Measurements from ENCODE around the gene MYOG. TPM values are rescaled to one million over a fixed set of nuclear protein-coding genes. Genes with fewer than 3 reads are reported as not detected.

Gene MYOG
- total RNA-seq (not detected), polyA plus RNA-seq (not detected), total RNA-seq (not detected)

- peaks cover 5 to 20% (median 14%) of the 10 kb centered on the region in 5 donors for H3K27me3 Mint-ChIP-seq
Observed at GRCh38 chr1:203085528-203086406, at the start of gene MYOG. MYOG (minus strand) TSS chr1:203086012; CDS start chr1:203085961, 51 bp downstream.

DNA sequence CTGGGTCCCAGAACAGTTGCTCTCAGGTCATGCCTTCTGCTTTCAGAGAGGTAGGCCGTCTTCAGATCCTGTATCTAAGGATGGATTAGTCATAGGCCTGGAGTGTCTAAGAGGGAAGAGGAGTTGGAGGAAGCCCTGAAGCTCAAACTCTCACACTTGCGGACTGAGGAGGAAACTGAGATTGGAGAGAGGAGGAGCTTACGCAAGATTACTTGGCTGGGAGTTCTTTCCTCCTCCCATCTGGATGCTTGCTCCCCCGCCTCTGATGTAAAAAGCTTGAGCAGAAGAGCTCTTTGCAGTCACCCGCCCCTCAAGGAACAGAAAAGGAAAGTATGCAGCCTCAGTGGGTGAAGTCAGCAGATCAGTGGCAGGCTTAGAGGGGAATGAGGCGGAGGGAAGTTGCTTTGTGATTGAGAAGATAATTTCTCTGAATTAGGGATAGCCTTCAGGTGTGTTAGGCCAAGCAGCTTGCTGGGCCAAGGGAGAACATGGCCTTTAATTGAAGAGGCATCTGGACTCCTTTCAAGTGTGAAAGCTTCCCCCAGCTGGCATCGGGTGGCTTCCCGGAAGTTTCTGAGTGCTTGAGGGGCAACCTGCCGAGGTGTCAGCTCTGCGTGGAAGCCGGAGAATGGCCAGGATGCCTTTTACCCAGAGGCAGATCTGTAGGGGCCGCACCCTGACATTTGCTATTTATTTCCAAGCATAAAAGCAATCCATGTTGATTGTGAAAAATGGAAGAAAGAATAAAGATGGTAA is 48.3 kb upstream of the MYOG start:
- Mint-ChIP-seq H3K9me3 (no peaks in the 10 kb centered on the region), H3K27ac (no peak overlapping the region), H3K36me3 (no peaks in the 10 kb centered on the region), H3K4me1 (peaks cover 0 to 6% (median 4%) of the 10 kb centered on the region in 7 donors), H3K4me3 (no peak overlapping the region), H3K27me3 (peaks cover 8 to 20% (median 11%) of the 10 kb centered on the region in 5 donors)
- Histone ChIP-seq H3K36me3 (ENCODE audit: control insufficient read depth in 2 of 3, insufficient read depth in 3 of 3, low read length in 3 of 3) (no peaks in the 10 kb centered on the region), H3K9me3 (ENCODE audit: control insufficient read depth in 2 of 3, low read length in 3 of 3) (no peaks in the 10 kb centered on the region), H3K4me3 (ENCODE audit: low read length) (no peak overlapping the region), H3K4me1 (ENCODE audit: control insufficient read depth in 2 of 2, insufficient read depth in 2 of 2, low read length in 2 of 2) (no peaks in the 10 kb centered on the region), H3K27ac (ENCODE audit: low read depth, low read length) (no peak overlapping the region), H3K27me3 (ENCODE audit: control insufficient read depth in 2 of 2, insufficient read depth in 2 of 2, low read length in 2 of 2) (no peaks in the 10 kb centered on the region)
- ATAC-seq (no peak), DNase-seq (no peak)
- ChIA-PET CTCF (interaction anchor here (0.5 to 0.7 kb wide), 2 partner anchors 44 to 64 kb away, joined by 3 to 4 read pairs; no protein-coding TSS in a partner anchor), POLR2A (no interaction called here)
- intact Hi-C loops (cut with micrococcal nuclease): no loop called here

More at GRCh38 chr1:203085528-203086406, at the start of gene MYOG:
- Mint-ChIP-seq H3K27ac (peak within 1 kb of the TSS in 1 of 9 donors; percentile 70), H3K4me1 (no peaks in the 10 kb centered on the region), H3K9me3 (no peaks in the 10 kb centered on the region), H3K4me3 (no peak within 1 kb of the TSS), H3K36me3 (no peaks in the 10 kb centered on the region)
- Histone ChIP-seq H3K4me3 (ENCODE audit: low read length) (no peak within 1 kb of the TSS), H3K27ac (ENCODE audit: low read depth, low read length) (no peak within 1 kb of the TSS), H3K36me3 (ENCODE audit: control insufficient read depth in 2 of 3, insufficient read depth in 3 of 3, low read length in 3 of 3) (no peaks in the 10 kb centered on the region), H3K27me3 (ENCODE audit: control insufficient read depth in 2 of 2, insufficient read depth in 2 of 2, low read length in 2 of 2) (no peaks in the 10 kb centered on the region), H3K4me1 (ENCODE audit: control insufficient read depth in 2 of 2, insufficient read depth in 2 of 2, low read length in 2 of 2) (no peaks in the 10 kb centered on the region), H3K9me3 (ENCODE audit: control insufficient read depth in 2 of 3, low read length in 3 of 3) (no peaks in the 10 kb centered on the region)
- POLR2A ChIA-PET: no interaction called here
- DNase-seq: no peak
- CTCF ChIA-PET: no interaction called here
- intact Hi-C loops (cut with micrococcal nuclease): no loop called here
- no peak for ATAC-seq

DNA sequence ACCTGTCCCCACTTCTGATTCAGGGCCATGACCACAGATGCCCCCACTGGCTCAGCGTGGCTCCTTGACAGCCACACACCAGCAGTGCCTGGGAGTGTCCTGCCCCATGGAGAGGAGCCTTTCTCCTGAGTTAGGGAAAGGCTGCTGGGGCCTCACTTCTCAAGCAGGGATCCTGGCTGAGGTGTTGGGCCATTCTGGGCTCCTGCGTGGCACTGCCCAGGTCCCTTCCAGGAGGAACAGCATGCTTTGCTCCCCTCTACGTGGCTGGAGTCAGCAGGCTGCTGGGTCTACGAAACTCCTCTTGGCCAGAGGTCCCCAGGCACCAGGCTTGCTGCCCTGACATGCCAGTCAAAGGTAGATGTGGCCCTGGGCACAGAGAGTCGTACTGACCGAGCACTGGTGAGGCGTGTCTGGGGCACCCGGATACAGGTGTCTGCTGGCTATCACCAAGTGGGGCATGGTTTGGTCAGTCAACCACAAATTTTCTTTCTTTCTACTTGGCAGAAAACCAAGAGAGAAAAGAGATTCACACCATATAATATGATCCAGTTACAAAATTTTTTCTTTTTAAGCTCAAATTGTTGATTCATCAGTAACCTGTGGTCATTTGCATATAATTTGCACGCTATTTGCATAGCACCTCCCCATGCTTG is 45.9 kb upstream of the MYOG start:
- Mint-ChIP-seq H3K27me3 (peaks cover 22 to 35% (median 27%) of the 10 kb centered on the region in 5 donors), H3K36me3 (peaks cover 0 to 7% (median 0%) of the 10 kb centered on the region in 5 donors), H3K27ac (no peak overlapping the region), H3K4me3 (no peak overlapping the region), H3K4me1 (peaks cover 7 to 18% (median 12%) of the 10 kb centered on the region in 7 donors), H3K9me3 (no peaks in the 10 kb centered on the region)
- peaks cover 0 to 9% of the 10 kb centered on the region in 2 donors for H3K27me3 ChIP-seq (ENCODE audit: control insufficient read depth in 2 of 2, insufficient read depth in 2 of 2, low read length in 2 of 2)
- H3K27ac ChIP-seq (ENCODE audit: low read depth, low read length): no peak overlapping the region
- POLR2A ChIA-PET: no interaction called here
- no peaks in the 10 kb centered on the region for H3K36me3 ChIP-seq (ENCODE audit: control insufficient read depth in 2 of 3, insufficient read depth in 3 of 3, low read length in 3 of 3)
- intact Hi-C loops (cut with micrococcal nuclease): no loop called here
- H3K4me3 ChIP-seq (ENCODE audit: low read length): no peak overlapping the region
- CTCF ChIA-PET: no interaction called here
- H3K9me3 ChIP-seq (ENCODE audit: control insufficient read depth in 2 of 3, low read length in 3 of 3): no peaks in the 10 kb centered on the region
- no peaks in the 10 kb centered on the region for H3K4me1 ChIP-seq (ENCODE audit: control insufficient read depth in 2 of 2, insufficient read depth in 2 of 2, low read length in 2 of 2)
- ATAC-seq: no peak
- no peak for DNase-seq

DNA sequence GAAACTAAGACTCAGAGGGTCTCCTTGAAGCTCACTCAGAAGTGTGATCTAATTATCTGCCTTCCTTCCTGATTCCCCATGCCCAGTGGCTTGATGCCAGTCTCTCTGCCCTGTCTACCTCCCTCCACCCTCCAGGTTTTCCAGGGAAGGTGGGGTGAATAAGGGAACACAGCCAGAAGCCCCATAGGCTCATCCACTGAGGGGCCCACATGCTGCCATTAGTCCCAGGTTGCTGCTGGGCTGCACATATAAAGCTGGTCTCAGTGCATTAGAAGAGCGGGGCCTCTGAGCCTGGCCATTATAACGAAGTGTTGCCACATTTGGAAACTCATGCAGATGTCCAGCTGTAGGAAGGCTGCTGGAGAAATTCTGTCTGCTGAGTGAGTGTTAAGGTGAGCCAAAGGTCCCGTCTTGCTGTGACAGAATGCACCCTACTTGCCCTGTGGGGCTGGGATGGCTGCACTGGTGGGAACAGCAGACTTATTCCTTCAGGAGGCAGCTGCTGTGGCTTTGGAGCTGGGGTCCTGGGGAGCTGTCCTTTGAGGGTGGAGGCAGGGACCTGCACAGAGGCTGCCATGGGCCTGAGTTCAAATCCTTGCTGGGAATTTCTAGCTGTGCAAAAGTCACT is 44.7 kb upstream of the MYOG start:
- Histone ChIP-seq H3K9me3 (ENCODE audit: control insufficient read depth in 2 of 3, low read length in 3 of 3) (no peaks in the 10 kb centered on the region), H3K4me3 (ENCODE audit: low read length) (no peak overlapping the region), H3K4me1 (ENCODE audit: control insufficient read depth in 2 of 2, insufficient read depth in 2 of 2, low read length in 2 of 2) (no peaks in the 10 kb centered on the region), H3K27me3 (ENCODE audit: control insufficient read depth in 2 of 2, insufficient read depth in 2 of 2, low read length in 2 of 2) (peaks cover 0 to 12% of the 10 kb centered on the region in 2 donors), H3K27ac (ENCODE audit: low read depth, low read length) (no peak overlapping the region), H3K36me3 (ENCODE audit: control insufficient read depth in 2 of 3, insufficient read depth in 3 of 3, low read length in 3 of 3) (no peaks in the 10 kb centered on the region)
- Mint-ChIP-seq H3K27ac (no peak overlapping the region), H3K36me3 (peaks cover 0 to 7% (median 0%) of the 10 kb centered on the region in 5 donors), H3K4me3 (no peak overlapping the region), H3K27me3 (peaks cover 32 to 41% (median 37%) of the 10 kb centered on the region in 5 donors), H3K4me1 (peaks cover 6 to 17% (median 11%) of the 10 kb centered on the region in 7 donors), H3K9me3 (peaks cover 0 to 2% (median 0%) of the 10 kb centered on the region in 11 donors)
- ATAC-seq (no peak), DNase-seq (no peak)
- ChIA-PET POLR2A (no interaction called here), CTCF (no interaction called here)
- intact Hi-C loops (cut with micrococcal nuclease): no loop called here

DNA sequence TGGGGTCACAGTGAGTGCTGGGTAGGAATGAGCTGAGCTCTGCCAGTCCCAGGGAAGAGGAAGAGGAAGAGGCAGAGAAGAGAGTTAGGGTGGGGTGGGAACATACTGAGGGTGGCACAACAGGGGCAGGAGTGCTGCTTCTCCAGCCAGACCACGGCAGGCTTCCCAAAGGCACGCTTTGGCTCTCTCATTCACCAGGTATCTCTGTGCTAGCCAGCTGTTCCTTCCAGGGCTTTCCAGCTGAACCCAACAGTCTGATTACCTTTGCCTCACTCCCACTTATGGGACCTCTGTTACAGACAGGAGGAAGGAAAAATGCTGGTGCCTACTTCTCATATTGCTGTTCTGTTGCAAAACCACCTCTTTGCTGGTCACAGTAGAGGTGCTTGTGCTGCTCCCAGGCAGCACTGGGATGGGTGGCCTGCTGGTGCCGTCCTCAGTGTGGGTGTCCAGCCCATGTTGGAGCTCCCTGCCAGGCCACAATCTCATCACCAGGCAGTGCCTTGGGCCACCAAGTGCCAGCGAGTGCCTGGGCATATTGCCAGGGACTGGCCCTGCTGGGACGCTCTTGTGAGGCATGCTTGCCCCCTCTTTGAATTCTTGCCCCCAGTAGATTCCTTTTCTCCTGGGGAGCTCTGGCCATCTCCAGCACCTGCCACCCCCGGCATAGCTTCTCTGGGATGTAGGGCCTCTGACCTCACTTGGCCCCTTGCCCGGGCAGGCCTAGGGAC is 43.9 kb upstream of the MYOG start:
- Histone ChIP-seq H3K27ac (ENCODE audit: low read depth, low read length) (no peak overlapping the region), H3K27me3 (ENCODE audit: control insufficient read depth in 2 of 2, insufficient read depth in 2 of 2, low read length in 2 of 2) (peaks cover 0 to 12% of the 10 kb centered on the region in 2 donors), H3K36me3 (ENCODE audit: control insufficient read depth in 2 of 3, insufficient read depth in 3 of 3, low read length in 3 of 3) (no peaks in the 10 kb centered on the region), H3K4me1 (ENCODE audit: control insufficient read depth in 2 of 2, insufficient read depth in 2 of 2, low read length in 2 of 2) (no peaks in the 10 kb centered on the region), H3K9me3 (ENCODE audit: control insufficient read depth in 2 of 3, low read length in 3 of 3) (no peaks in the 10 kb centered on the region), H3K4me3 (ENCODE audit: low read length) (no peak overlapping the region)
- Mint-ChIP-seq H3K36me3 (peaks cover 0 to 7% (median 0%) of the 10 kb centered on the region in 5 donors), H3K9me3 (peaks cover 0 to 2% (median 0%) of the 10 kb centered on the region in 11 donors), H3K4me1 (peaks cover 6 to 17% (median 11%) of the 10 kb centered on the region in 7 donors), H3K4me3 (peak overlapping the region in 2 of 10 donors; percentile 5 to 74), H3K27me3 (peaks cover 39 to 49% (median 44%) of the 10 kb centered on the region in 5 donors), H3K27ac (no peak overlapping the region)
- ChIA-PET CTCF (no interaction called here), POLR2A (no interaction called here)
- intact Hi-C loops (cut with micrococcal nuclease): no loop called here
- peak; percentile 31 for ATAC-seq
- DNase-seq: peak in 1 of 9 donors; percentile 2

Data from naive thymus-derived CD4-positive, alpha-beta T cell (primary cell).